Measurements from ENCODE around the gene STK32B. TPM values are rescaled to one million over a fixed set of nuclear protein-coding genes. Genes with fewer than 3 reads are reported as not detected.
A peak's percentile ranks its signal among the peaks of the same experiment; 100 is the strongest.

STK32B gene
- polyA plus RNA-seq, 1 of the 3 experiments (the other 2 are of a cell fraction), result 0.20 TPM

DNA sequence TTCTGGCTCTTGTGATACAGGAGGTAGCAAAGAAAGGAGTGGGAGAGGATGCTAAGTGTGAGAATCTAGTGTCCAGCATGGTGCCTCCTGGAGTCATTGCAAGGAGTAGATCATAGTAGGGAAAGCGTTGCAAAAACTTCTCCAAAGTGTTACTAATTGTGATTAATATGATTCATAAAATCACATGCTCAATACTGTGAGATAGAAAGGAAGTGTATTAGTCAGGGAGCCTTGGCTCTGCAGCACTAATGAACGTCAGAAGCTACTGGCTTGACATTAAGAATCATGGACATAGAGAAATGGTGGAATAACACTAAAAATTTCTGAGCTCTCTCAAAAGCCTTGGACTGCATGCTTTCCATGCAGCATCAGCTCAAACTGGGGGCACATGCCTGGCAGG, 358.0 kb downstream of the STK32B start:
- no peak overlapping the region for H3K4me3 ChIP-seq (ENCODE audit: low read depth in 2 of 2, low read length in 1 of 2)
- POLR2A ChIA-PET, result no interaction called here

DNA sequence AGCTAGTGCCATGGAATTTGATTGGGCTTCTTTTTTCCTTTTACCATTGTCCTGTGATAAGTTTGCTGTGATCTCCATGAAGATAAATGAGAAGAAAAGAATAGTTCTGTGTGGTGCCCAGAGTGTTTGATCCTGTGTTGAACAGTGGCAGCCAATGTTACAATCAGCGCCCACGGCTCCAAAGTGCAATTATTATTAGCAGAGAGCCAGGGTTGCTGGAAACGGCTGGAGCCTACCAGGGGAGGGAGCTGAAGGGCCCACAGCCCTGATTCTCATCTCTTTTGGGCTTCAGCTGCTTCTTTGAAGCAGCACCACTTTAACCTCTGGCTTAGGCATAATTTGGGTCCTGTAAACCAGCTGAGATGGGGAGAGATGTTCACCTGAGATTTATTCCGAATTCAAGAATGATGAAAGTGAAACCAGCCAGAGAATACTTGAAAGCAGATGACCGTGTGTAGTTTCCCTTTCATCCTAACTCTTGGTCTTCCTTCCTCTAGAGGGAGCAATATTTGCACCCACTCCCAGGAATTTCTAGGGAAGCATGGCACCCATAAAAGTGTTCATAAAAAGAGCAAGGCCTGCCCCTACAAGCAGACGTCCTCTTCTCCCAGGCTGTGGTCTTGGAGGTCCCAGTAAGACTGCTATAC, 358.8 kb downstream of the STK32B start:
- WGBS (ENCODE audit: low lambda C conversion rate), result 28% methylated on average over 6 of the region's 6 CpGs
- Histone ChIP-seq H4K20me1 (ENCODE audit: insufficient read depth) (no peaks in the 10 kb centered on the region), H3K27ac (ENCODE audit: low read depth in 2 of 2, low read length in 1 of 2) (no peak overlapping the region), H2AFZ (ENCODE audit: low read depth) (no peak overlapping the region; the same call in 1 of the 2 replicates), H3K9me3 (no peaks in the 10 kb centered on the region), H3K27me3 (ENCODE audit: insufficient read depth) (no peaks in the 10 kb centered on the region), H3K4me3 (ENCODE audit: low read depth in 2 of 2, low read length in 1 of 2) (peak overlapping the region; percentile 9 to 24; a peak in 2 of 4 replicates), H3K9ac (no peak overlapping the region), H3K4me1 (ENCODE audit: control insufficient read depth in 1 of 2, insufficient read depth in 2 of 2, low read depth in 1 of 2, low read length in 1 of 2) (no peaks in the 10 kb centered on the region), H3K36me3 (replicated peaks in 1 of 2; ENCODE audit: control insufficient read depth in 1 of 2, insufficient read depth in 2 of 2, low read length in 1 of 2) (no peaks in the 10 kb centered on the region), H3K4me2 (peak overlapping the region; percentile 43), H3K9me2 (no peaks in the 10 kb centered on the region), H3K79me2 (ENCODE audit: insufficient read depth) (no peaks in the 10 kb centered on the region), H3F3A (replicated peaks; ENCODE audit: insufficient read depth) (no peaks in the 10 kb centered on the region)
- TF ChIP-seq, protein P1, sequence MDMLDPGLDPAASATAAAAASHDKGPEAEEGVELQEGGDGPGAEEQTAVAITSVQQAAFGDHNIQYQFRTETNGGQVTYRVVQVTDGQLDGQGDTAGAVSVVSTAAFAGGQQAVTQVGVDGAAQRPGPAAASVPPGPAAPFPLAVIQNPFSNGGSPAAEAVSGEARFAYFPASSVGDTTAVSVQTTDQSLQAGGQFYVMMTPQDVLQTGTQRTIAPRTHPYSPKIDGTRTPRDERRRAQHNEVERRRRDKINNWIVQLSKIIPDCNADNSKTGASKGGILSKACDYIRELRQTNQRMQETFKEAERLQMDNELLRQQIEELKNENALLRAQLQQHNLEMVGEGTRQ (IDR thresholded peaks at IDR 0.05; ENCODE audit: borderline replicate concordance, low read depth, low read length), result no peak
- TF ChIP-seq, protein P2, sequence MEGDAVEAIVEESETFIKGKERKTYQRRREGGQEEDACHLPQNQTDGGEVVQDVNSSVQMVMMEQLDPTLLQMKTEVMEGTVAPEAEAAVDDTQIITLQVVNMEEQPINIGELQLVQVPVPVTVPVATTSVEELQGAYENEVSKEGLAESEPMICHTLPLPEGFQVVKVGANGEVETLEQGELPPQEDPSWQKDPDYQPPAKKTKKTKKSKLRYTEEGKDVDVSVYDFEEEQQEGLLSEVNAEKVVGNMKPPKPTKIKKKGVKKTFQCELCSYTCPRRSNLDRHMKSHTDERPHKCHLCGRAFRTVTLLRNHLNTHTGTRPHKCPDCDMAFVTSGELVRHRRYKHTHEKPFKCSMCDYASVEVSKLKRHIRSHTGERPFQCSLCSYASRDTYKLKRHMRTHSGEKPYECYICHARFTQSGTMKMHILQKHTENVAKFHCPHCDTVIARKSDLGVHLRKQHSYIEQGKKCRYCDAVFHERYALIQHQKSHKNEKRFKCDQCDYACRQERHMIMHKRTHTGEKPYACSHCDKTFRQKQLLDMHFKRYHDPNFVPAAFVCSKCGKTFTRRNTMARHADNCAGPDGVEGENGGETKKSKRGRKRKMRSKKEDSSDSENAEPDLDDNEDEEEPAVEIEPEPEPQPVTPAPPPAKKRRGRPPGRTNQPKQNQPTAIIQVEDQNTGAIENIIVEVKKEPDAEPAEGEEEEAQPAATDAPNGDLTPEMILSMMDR (IDR thresholded peaks at IDR 0.05), result peak; percentile 32; the same call in 1 of the 2 replicates
- no peak for TF ChIP-seq GABPA (IDR thresholded peaks at IDR 0.05; ENCODE audit: low read depth)
- ChIA-PET POLR2A (no interaction called here), CTCF (interaction anchor here (1.0 to 2.6 kb wide), 2 partner anchors 10 to 50 kb away, joined by 3 to 18 read pairs; no protein-coding TSS in a partner anchor)
- no peak for DNase-seq

More for the DNA sequence above, 358.0 kb downstream of the STK32B start:
- Histone ChIP-seq H3K4me2 (no peak overlapping the region), H3K9me2 (no peaks in the 10 kb centered on the region), H3K27ac (ENCODE audit: low read depth in 2 of 2, low read length in 1 of 2) (no peak overlapping the region), H3K36me3 (replicated peaks in 1 of 2; ENCODE audit: control insufficient read depth in 1 of 2, insufficient read depth in 2 of 2, low read length in 1 of 2) (no peaks in the 10 kb centered on the region), H3K4me1 (ENCODE audit: control insufficient read depth in 1 of 2, insufficient read depth in 2 of 2, low read depth in 1 of 2, low read length in 1 of 2) (no peaks in the 10 kb centered on the region), H4K20me1 (ENCODE audit: insufficient read depth) (no peaks in the 10 kb centered on the region), H3K27me3 (ENCODE audit: insufficient read depth) (no peaks in the 10 kb centered on the region), H3K9ac (no peak overlapping the region), H3K79me2 (ENCODE audit: insufficient read depth) (no peaks in the 10 kb centered on the region), H3F3A (replicated peaks; ENCODE audit: insufficient read depth) (no peaks in the 10 kb centered on the region), H3K9me3 (no peaks in the 10 kb centered on the region), H2AFZ (ENCODE audit: low read depth) (no peak overlapping the region)
- no peak for TF ChIP-seq ELF1 (IDR thresholded peaks at IDR 0.05)
- TF ChIP-seq GATA2 (CRISPR knock-in tag; IDR thresholded peaks at IDR 0.05), result no peak
- TF ChIP-seq FOXM1 (IDR thresholded peaks at IDR 0.05; ENCODE audit: low read depth), result no peak
- TF ChIP-seq RCOR1 (IDR thresholded peaks at IDR 0.05; ENCODE audit: low read length), result no peak
- TF ChIP-seq FOSL2 (IDR thresholded peaks at IDR 0.05; ENCODE audit: borderline replicate concordance, low read depth), result no peak
- TF ChIP-seq TEAD4 (IDR thresholded peaks at IDR 0.05; ENCODE audit: borderline replicate concordance, insufficient read depth), result no peak
- no peak for TF ChIP-seq FOXJ3 (CRISPR knock-in tag; IDR thresholded peaks at IDR 0.05)
- TF ChIP-seq POLR2AphosphoS5 (IDR thresholded peaks at IDR 0.05; ENCODE audit: low read depth, low read length), result no peak
- TF ChIP-seq, protein P2 (IDR thresholded peaks at IDR 0.05), result no peak
- TF ChIP-seq YY1 (IDR thresholded peaks at IDR 0.05; ENCODE audit: low read depth), result no peak
- TF ChIP-seq, protein P3, sequence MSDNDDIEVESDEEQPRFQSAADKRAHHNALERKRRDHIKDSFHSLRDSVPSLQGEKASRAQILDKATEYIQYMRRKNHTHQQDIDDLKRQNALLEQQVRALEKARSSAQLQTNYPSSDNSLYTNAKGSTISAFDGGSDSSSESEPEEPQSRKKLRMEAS (IDR thresholded peaks at IDR 0.05; ENCODE audit: low read depth), result no peak
- no peak for TF ChIP-seq NFIC (IDR thresholded peaks at IDR 0.05; ENCODE audit: borderline replicate concordance)
- TF ChIP-seq GABPA (IDR thresholded peaks at IDR 0.05; ENCODE audit: low read depth), result no peak
- 16% methylated on average over 2 of the region's 2 CpGs for WGBS (ENCODE audit: low lambda C conversion rate)
- CTCF ChIA-PET, result interaction anchor here (2.6 kb wide), 1 partner anchor 9 kb away, joined by 18 read pairs; no protein-coding TSS in a partner anchor
- no peak for DNase-seq

Measured in SK-N-SH (cell line).